ACC112 (cell line): ENCODE data around the gene SP4.

Experiments used
- H2AFZ ChIP-seq: fragments of 200-600 bp; sonication (generic); one replicate; pipeline ENCODE4 v1.6.0; 2017; ENCODE audit warnings: antibody characterized with exemption, low read length; ENCODE audit not compliant: unreplicated experiment
- H3K27ac ChIP-seq: fragments of 200-600 bp; sonication (generic); 2 replicates; pipeline ENCODE4 v1.5.1; 2014; ENCODE audit warnings: low read depth, mild to moderate bottlenecking, antibody characterized with exemption, low read length, moderate library complexity
- H3K27me3 ChIP-seq: fragments of 200-600 bp; sonication (generic); 2 replicates; pipeline ENCODE4 v1.6.1; 2014; ENCODE audit warnings: mild to moderate bottlenecking, antibody characterized with exemption, low read length, moderate library complexity, mixed read lengths; ENCODE audit not compliant: insufficient read depth
- H3K36me3 ChIP-seq: fragments of 200-600 bp; sonication (generic); 2 replicates; pipeline ENCODE4 v1.6.1; 2016; ENCODE audit warnings: mild to moderate bottlenecking, antibody characterized with exemption, low read length, moderate library complexity, mixed read lengths; ENCODE audit not compliant: insufficient read depth
- H3K4me1 ChIP-seq: fragments of 200-600 bp; sonication (generic); one replicate; pipeline ENCODE4 v1.6.1; 2016; ENCODE audit warnings: low read length, mixed read lengths; ENCODE audit not compliant: insufficient read depth, unreplicated experiment, control insufficient read depth
- H3K4me3 ChIP-seq: fragments of 200-600 bp; sonication (generic); 2 replicates; pipeline ENCODE4 v1.5.1; 2014; ENCODE audit warnings: mild to moderate bottlenecking, low read depth, low read length
- H3K79me2 ChIP-seq: fragments of 200-600 bp; sonication (generic); one replicate; pipeline ENCODE4 v1.6.0; 2016; ENCODE audit warnings: low read length; ENCODE audit not compliant: control insufficient read depth, unreplicated experiment, insufficient read depth

SP4 gene

DNA sequence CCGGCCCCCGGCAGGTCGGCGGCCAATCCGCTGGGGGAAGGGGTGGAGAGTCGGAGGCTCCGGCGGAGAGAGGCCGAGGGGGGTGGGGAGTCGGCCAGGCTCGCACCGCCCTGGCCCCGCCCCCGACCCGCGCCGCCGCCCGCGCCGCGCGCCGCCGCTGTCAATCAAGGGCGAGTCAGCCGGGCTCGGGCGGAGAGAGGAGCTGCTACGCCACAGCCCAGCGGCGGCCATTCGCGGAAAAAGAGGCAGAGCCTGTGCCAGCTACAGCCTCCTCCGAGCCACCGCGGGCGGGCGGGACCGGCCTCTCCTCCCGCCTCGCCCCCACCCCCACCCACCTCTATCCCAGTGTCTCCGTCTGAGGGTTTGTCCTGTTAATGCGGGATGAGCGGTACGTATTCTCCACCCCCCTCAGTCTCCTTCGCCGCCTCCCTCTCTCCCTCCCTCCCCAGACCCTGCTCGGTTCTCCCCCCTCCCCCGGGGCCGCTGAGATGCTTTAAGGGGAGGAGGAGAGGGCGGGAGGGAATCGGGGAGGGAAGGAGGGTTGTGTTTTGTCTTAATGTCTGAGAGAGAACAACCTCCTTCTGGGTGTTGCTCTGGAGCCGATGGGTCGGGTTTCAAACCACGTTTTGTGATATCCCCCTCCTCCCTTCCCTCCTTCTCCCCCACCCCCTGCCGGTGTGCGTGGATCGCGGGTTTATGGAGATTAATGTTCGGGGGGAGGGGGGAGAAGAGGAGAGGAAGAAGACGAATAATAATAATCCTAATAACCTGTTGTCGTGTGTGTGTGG, at the start of gene SP4:
Gene SP4, plus strand, starts transcription at position 213 of the 788 bp plus-strand sequence. Its CDS starts 169 bp downstream, at position 382.
- Histone ChIP-seq H3K27ac (peak within 1 kb of the TSS; percentile 91), H2AFZ (peak within 1 kb of the TSS; percentile 100), H3K4me3 (peak within 1 kb of the TSS; percentile 95), H3K4me1 (peaks cover 13% of the 10 kb centered on the region), H3K27me3 (no peaks in the 10 kb centered on the region), H3K79me2 (no peaks in the 10 kb centered on the region), H3K36me3 (no peaks in the 10 kb centered on the region)

DNA sequence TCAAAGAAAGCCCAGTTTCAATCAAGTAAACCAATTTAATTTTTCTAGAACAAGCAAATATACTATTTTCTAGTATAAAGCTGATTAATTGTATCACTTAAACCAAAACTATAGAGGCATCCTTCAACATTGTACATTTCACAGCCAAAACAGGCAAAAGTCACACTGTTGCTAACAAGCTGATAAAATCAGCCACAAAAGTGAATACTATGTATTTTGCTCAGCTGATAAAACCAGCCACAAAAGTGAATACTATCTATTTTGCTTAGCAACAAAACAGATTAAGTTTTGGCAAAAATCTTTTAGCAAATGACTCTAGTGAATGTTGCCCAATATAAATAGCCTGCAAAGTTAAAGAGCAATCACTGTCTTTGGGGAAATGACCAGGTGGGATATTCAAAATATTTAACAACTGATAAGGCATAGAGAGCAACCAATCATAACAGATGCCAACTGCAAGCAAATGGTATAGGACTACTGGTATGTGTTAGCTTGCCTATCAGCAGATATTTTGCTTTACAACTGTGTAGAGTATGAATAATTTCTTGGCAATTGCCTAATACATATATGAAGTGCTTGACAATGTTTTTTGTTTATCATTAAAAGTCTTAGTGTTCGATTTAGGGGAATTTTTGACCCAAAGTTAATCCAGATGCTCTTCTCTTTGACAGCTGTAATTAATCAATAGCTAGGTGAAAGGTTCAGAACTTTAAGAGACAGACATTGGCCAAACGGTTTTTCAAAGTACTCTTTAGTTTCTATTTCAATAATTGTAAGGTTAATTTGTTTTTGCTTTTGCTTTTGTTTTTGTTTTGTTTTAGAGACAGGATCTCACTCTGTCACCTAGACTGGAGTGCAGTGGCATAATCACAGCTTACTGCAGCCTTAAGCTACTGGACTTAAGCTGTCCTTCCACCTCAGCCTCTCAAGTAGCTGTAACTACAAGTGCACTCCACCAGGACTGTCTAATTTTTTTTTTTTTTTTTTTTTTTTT, 44.4 kb upstream of the SP4 start:
- Histone ChIP-seq H3K79me2 (no peaks in the 10 kb centered on the region), H3K36me3 (no peaks in the 10 kb centered on the region), H3K27ac (no peak overlapping the region), H3K27me3 (peaks cover 18% of the 10 kb centered on the region; the same call in 1 of the 2 replicates), H3K4me3 (no peak overlapping the region), H2AFZ (no peak overlapping the region), H3K4me1 (no peaks in the 10 kb centered on the region)

DNA sequence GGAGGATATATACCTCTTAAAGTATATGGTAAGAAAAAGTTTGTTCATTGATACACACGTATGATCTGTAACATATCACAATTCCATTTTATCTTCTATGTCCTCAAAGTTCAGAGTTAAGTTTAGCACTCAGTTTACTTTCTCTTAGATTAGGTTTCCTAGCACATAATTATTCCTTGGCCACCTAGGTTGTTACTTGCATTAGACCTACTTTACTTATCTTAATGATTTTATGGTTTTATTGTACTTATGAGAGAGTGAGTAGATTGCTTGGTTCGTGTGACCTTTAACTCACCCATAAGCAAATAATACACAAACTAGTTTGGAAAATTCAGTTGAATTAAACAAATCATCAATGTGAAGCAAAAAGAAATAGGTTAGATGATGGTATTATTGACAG, 33.9 kb upstream of the SP4 start:
- H3K36me3 ChIP-seq: no peaks in the 10 kb centered on the region
- H3K27ac ChIP-seq: no peak overlapping the region
- no peaks in the 10 kb centered on the region for H3K4me1 ChIP-seq
- H2AFZ ChIP-seq: no peak overlapping the region
- peaks cover 16% of the 10 kb centered on the region; the same call in 1 of the 2 replicates for H3K27me3 ChIP-seq
- H3K79me2 ChIP-seq: no peaks in the 10 kb centered on the region
- no peak overlapping the region for H3K4me3 ChIP-seq

DNA sequence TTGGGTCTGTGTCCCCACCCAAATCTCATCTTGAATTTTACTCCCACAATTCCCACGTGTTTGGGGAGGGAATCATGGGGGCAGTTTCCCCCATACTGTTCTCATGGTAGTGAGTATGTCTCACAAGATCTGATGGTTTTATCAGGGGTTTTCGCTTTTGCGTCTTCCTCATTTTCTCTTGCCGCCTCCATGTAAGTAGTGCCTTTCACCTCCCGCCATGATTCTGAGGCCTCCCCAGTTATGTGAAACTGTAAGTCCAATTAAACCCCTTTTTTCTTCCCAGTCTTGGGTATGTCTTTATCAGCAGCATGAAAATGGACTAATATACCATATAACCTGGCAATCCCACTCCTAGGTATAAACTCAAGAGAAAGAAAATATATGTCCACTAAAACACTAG, 25.9 kb upstream of the SP4 start:
- no peak overlapping the region for H2AFZ ChIP-seq
- H3K36me3 ChIP-seq: no peaks in the 10 kb centered on the region
- H3K4me3 ChIP-seq: no peak overlapping the region
- no peaks in the 10 kb centered on the region for H3K79me2 ChIP-seq
- H3K27ac ChIP-seq: no peak overlapping the region
- H3K27me3 ChIP-seq: peaks cover 12% of the 10 kb centered on the region
- no peaks in the 10 kb centered on the region for H3K4me1 ChIP-seq

DNA sequence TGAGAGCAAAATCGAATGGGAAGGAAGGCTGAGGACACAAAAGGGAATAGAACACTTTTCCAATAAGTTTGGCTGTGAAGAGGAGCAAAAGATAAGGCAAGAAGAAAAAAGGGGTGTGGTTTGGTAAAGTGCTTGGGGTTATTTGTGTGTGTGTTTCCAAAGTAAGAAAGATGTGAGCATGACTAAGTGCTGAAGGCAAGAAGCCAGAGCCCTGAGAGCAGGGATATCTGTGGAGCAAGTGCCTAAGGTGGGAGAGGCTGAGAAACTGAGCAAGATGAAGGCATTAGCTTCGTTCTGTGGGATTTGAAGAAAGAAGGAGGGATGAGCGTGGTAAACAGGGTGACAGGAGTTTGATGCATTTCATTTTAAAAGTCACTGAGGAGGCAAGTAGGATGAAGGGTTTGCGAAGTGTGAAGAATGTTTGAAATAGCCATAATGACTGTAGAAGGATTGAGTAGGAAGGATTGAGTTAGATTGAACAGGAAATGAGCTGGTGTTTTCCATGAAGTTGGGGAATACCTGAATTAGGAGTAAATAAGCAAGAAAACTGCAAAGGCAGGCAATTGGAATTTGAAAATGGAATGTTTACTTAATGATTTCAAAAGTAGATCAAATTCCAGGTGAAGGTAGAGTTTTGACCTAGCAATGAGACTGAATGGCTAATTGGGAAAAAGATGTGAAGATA, 19.9 kb upstream of the SP4 start:
- Histone ChIP-seq H3K4me3 (no peak overlapping the region), H3K79me2 (no peaks in the 10 kb centered on the region), H3K4me1 (no peaks in the 10 kb centered on the region), H2AFZ (no peak overlapping the region), H3K27ac (no peak overlapping the region), H3K36me3 (no peaks in the 10 kb centered on the region), H3K27me3 (peaks cover 51% of the 10 kb centered on the region)

DNA sequence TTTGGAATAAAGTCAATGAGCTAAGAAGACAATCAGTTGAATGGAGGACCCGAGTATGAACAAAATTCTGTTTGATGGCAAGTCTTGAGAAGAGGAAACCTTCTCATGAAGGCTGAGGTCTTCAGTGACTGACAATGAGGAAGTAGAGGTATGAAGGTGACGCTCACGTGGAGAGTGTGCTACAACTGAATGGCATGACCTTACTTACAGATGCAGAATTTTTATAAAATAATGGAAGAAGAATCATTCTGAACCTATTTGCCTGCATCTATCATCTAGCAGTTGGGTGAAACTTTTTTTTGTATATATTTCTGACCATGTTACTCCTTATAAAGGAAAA, 19.4 kb upstream of the SP4 start:
- Histone ChIP-seq H3K27ac (no peak overlapping the region), H2AFZ (no peak overlapping the region), H3K79me2 (no peaks in the 10 kb centered on the region), H3K36me3 (no peaks in the 10 kb centered on the region), H3K4me3 (no peak overlapping the region), H3K27me3 (peaks cover 56% of the 10 kb centered on the region), H3K4me1 (no peaks in the 10 kb centered on the region)

DNA sequence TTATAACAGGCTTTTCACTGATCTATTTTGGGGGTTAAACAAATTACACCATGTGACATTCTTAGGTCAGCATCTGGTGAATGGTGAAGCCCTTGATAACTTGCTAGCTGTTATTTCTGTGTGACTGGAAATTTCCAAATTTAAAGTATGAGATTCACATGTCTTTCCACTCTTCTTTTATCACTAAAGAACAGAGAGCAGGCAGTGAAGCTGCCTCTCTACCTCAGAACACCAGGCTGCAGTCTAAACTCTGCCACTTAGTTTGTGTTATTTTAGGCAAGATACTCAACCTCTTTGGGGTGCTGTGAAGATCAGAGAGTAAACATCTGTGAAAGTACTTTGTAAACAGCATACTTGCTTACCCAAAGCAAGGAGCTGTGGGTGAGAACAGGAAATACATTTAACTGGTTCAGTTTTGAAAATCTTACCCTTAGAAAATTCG, 15.5 kb upstream of the SP4 start:
- H3K4me1 ChIP-seq: no peaks in the 10 kb centered on the region
- H3K4me3 ChIP-seq: no peak overlapping the region
- H3K27ac ChIP-seq: no peak overlapping the region

DNA sequence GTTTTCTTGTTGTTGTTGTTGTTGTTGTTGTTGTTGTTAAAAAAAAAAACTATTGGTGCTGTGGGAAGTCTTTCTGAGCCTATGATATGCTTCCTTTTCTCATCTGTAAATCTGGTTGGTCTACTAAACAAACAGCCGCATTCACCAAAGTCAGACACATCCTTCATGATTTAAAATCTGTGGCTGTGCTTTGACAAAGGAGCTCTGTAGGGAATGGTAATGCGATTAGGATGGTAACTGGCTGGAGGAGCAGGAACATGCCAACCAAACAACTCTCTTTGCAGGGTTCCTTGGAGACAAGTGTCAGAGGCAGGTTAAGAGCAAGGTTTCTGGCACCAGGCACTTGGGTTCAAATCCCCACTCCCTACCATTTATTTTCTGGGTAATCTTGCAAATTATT, 14.9 kb upstream of the SP4 start:
- no peak overlapping the region for H3K27ac ChIP-seq
- H2AFZ ChIP-seq: no peak overlapping the region
- no peaks in the 10 kb centered on the region for H3K4me1 ChIP-seq
- no peaks in the 10 kb centered on the region for H3K79me2 ChIP-seq
- H3K4me3 ChIP-seq: no peak overlapping the region
- H3K27me3 ChIP-seq: peaks cover 62% of the 10 kb centered on the region
- no peaks in the 10 kb centered on the region for H3K36me3 ChIP-seq

More for the DNA sequence above, 15.5 kb upstream of the SP4 start:
- Histone ChIP-seq H3K27me3 (peaks cover 62% of the 10 kb centered on the region), H3K36me3 (no peaks in the 10 kb centered on the region), H2AFZ (no peak overlapping the region), H3K79me2 (no peaks in the 10 kb centered on the region)

DNA sequence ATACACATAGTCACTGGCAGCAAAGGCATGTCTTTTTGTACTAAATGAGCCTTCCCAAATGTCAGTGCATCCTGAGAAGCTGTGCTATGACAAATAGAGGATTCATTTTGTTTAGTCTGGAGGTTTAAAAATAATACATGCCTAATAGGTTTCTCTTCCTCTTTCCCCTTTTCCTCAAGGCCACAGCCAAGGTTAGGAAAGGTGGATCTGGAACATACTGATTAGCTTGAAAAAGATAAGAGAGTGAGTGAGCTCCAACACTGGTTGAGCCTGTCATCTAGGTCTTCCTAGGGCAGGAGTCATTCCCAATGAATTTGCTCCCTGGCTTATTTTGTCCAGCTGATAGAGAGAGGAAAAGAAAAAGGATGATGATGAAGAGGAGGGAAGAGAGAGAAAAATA, 14.4 kb upstream of the SP4 start:
- Histone ChIP-seq H3K36me3 (no peaks in the 10 kb centered on the region), H3K79me2 (no peaks in the 10 kb centered on the region), H3K4me1 (no peaks in the 10 kb centered on the region), H3K27me3 (peaks cover 57% of the 10 kb centered on the region), H3K27ac (no peak overlapping the region), H2AFZ (no peak overlapping the region), H3K4me3 (no peak overlapping the region)

DNA sequence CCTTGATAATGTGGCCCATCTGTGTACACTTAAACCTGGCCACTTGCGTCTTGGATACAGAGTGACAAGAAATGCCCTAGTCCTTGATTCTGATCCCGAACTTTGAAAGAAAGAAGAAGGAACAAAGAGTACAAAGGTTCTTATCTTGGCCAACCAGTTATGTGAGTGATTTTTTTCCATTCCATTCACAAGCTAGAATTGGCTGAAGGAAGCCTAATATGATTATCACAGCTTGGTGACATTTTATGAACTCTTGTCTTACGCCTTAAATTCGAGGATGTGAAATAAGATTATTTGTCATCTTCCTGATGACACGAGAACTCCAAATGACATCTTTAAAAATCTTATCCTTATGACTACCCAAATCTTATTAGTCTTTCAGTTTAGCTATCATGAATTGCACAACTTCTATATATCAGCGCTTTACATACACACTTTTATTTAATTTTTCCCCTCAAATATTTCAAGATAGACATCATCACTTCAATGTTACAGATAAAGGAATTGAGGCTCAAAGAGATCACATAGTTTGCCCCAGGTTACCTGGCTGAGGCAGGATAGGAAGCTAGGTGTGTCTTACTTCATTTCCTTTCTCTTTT, 13.0 kb upstream of the SP4 start:
- H3K79me2 ChIP-seq: no peaks in the 10 kb centered on the region
- H3K4me1 ChIP-seq: no peaks in the 10 kb centered on the region
- no peaks in the 10 kb centered on the region for H3K36me3 ChIP-seq
- no peak overlapping the region for H2AFZ ChIP-seq
- H3K4me3 ChIP-seq: no peak overlapping the region
- peaks cover 51% of the 10 kb centered on the region for H3K27me3 ChIP-seq
- no peak overlapping the region for H3K27ac ChIP-seq
